Left ventricle myocardium superior (tissue), 1 donor: ENCODE data around the gene EEA1. TPM values are rescaled to one million over a fixed set of nuclear protein-coding genes. Genes with fewer than 3 reads are reported as not detected.

Source experiments
- ATAC-seq: fragments of 200-7000 bp; cut with Tn5 transposase; one replicate; pipeline ENCODE4 v1.9.1; 2020; ENCODE audit warnings: mild to moderate bottlenecking, moderate library complexity
- DNase-seq: peaks from one replicate; pipeline ENCODE4 v3.0.0-alpha.2; 2020
- intact Hi-C: fragments of 100-400 bp; cut with micrococcal nuclease; formaldehyde crosslinking; loops from one replicate; pipeline ENCODE4 v1.11.0; 2022
- total RNA-seq: library from RNA; stranded (reverse); fragmentation: NEBNext Ultra II Directional; extraction: Animal tissue kit (Norgen Biotek cat#: 25700); gene quantifications from one replicate; pipeline ENCODE4 v1.2.1, GENCODE V29; 2021
- donor health status: DM: no; HTN: yes; CAD: no; lungs with severe emphysema.

EEA1 gene
- total RNA-seq, 1 donor from 2014 or later = 22.1 TPM

GRCh38 chr12:92942905-92943304 lies 13.8 kb upstream of the EEA1 start:
- DNase-seq (no peak), ATAC-seq (no peak)
- intact Hi-C loops = no loop called here

DNA sequence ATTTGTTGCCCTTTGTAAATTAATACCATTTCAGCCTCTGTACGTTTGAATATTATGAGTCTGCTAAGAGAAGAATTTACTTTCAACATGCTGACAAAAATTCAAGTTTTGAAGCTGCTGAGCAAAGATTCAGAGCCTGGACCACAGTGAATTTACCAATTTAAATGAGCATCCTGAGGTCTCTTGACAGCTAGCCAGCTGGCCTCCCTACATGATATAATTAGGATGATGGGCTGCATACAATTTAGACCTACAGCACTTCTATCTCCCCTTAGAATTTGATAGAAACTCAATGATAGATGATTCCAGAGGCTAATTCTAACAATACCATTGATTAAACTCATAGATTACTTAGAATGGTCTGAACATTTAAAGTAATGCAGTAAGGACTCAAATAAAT lies 10.0 kb upstream of the EEA1 start:
- no peak for DNase-seq
- ATAC-seq = no peak
- intact Hi-C loops = no loop called here

GRCh38 chr12:92938638-92939037 lies 9.5 kb upstream of the EEA1 start:
- DNase-seq (no peak), ATAC-seq (no peak)
- intact Hi-C loops = no loop called here

- DNase-seq = no peak
- intact Hi-C loops = no loop called here
- ATAC-seq = no peak
Measured at GRCh38 chr12:92938018-92938417, 8.9 kb upstream of the EEA1 start.

- intact Hi-C loops = no loop called here
- DNase-seq (no peak), ATAC-seq (no peak)
Measured at GRCh38 chr12:92933606-92934005, 4.5 kb upstream of the EEA1 start.

GRCh38 chr12:92930421-92930820 lies 1.3 kb upstream of the EEA1 start:
- intact Hi-C loops = no loop called here
- ATAC-seq = no peak

DNA sequence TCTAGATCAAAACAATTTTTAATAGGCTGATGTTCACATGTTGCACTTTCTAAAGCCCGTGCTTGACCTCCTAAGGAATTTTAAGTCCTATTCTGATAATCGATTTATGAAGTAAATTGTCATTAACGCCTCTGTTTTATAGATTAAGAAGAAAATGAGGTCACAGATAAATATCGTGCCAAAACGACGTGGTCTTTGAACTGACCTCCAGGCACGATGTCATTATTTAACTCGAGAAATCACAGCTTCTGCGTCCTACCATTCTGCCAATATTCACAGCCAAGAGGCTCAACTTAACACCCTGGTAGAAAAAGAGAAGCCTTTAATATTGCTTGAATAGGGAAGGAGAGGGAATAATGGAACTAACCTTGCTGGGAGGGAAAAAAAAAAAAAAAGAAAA lies 888 bp upstream of the EEA1 start:
- DNase-seq (no peak), ATAC-seq (no peak)
- intact Hi-C loops = no loop called here

More at GRCh38 chr12:92930421-92930820, 1.3 kb upstream of the EEA1 start:
- DNase-seq = no peak

DNA sequence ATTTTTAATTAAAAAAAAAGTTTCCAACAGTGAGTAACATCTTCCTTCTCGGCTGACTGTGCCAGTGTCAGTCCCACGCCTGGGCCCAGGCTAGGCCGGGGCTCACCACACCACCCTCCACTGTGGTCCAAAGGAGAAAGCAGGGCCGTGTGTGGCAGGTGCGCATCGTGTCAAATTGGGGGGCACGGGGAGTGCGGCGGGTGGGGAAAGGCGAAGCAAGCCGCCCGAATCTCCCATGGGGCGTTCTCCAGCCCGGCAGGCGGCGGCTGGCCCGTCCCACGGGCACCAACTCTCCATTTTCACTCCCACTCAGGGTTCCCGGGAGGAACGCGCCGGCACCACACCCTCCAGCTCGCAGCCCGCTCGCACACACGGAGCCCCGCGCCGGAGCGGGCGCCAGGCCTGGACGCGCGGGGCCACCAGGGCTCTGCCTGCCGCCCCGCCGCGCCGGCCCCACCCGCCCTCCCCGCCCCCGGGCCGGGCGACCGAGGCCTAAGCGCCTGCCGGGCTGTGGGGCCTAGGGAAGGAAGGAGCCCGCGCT lies 604 bp downstream of the EEA1 start:
- peak; percentile 66 for ATAC-seq
- DNase-seq = peak; percentile 71
- intact Hi-C loops = no loop called here

GRCh38 chr12:92927436-92928281 lies 1.4 kb downstream of the EEA1 start:
- intact Hi-C loops = no loop called here
- no peak for ATAC-seq
- DNase-seq = no peak

DNA sequence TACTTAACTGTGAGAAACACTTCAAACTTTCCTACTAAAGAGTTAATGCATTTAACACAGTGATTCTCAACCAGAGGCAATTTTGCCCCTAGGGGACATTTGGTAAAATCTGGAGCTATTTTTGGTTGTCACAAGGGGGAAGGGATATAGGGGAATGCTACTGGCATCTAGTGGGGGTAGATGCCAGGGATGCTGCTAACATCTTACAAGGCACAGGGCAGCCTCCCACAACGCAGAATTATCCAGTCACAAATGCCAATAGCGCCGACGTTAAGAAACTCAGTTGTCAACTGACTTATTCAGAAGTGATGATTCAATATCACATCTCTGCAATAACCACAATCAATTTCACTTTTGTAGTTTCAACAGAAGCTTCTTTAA lies 2.0 kb downstream of the EEA1 start:
- intact Hi-C loops = no loop called here
- DNase-seq = no peak
- no peak for ATAC-seq

DNA sequence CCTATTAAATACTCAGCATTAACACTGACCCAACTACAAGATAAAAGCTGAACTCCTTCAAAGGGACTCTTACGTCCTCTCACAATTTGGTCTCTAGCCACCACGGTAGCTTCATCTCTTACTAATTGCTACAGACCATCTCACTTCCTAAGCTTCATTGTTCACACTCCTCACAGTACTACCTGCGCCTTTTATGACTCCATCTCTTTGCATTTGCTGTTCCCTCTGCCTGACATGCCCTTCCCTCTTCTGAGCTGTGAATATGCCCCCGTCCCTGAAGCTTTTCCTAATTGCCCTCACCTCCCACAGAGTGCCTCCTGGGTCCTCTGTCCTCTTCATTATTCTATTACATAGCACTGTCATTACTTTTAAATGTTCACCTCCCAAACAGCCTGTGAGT lies 2.5 kb downstream of the EEA1 start:
- intact Hi-C loops = no loop called here
- DNase-seq = no peak
- no peak for ATAC-seq

DNA sequence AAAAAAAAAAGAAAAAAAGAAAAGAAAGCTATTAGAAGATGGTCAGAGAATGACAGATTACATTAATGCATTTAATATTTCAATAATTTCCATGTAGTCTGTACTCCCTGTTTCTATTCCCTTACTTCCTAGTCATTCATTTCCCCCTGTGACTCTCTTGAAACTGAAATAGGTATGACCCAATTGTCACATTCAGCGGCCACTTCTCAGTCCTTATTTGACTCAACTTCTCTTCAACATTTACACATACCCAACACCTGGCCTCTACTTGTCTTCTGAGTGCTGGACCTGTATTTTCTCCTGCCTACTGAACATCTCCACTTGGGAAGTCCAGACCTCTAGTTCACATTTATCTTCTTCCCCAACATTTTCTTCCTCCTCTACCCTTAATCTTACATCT lies 7.2 kb downstream of the EEA1 start:
- intact Hi-C loops = no loop called here
- no peak for DNase-seq
- ATAC-seq = peak; percentile 22

DNA sequence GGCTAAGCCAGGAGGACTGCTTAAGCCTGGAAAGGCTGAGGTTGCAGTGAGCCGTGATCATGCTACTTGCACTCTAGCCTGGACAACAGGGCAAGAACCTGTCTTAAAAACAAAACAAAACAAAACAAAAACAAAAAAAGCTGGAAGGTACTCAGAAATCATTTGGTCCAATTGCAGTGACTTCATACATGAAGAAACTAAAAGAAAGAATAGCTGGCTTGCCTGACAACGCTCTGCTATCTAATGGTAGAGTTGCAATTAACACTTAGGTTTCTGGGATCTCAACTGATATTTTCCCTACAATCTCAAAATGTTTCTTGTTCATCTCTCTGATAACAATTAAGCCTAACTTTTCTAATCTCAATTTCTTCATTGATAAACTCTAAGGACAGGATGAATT lies 13.7 kb downstream of the EEA1 start:
- no peak for ATAC-seq
- intact Hi-C loops = no loop called here

DNA sequence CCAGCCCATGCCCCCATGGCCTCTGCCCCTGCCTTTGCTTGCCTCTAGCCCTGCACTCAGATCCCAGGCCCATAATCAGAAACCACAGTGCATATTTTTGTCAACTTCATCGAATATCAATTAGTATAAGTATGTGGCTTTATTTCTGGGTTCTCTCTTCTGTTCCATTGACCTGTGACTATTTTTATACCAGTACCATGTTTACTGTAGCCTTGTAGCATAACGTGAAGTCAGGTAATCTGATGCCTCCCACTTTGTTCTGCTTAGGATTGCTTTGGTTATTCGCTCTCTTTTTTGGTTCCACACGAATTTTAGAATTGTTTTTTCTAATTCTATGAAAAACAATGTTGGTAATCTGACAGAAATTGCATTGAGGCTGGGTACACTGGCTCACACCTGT lies 14.9 kb downstream of the EEA1 start:
- intact Hi-C loops = no loop called here
- ATAC-seq (no peak), DNase-seq (no peak)

More for the DNA sequence above, 13.7 kb downstream of the EEA1 start:
- no peak for DNase-seq

DNA sequence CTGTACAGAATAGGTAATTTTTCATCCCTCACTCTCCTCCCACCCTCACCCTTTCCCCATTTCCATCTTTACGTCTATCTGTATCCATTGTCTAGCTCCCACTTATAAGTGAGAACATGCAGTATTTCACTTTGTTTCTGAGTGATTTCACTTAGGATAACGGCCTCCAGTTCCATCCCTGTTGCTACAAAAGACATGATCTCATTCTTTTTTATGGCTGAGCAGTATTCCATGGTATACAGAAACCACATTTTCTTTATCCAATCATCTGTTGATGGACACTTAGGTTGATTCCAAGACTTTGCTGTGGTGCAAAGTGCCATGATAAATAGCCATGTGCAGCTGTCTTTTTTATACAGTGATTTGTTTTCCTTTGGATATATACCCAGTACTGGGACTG lies 16.4 kb downstream of the EEA1 start:
- ATAC-seq (no peak), DNase-seq (no peak)
- intact Hi-C loops = no loop called here

- no peak for ATAC-seq
- intact Hi-C loops = no loop called here
- no peak for DNase-seq
Measured at GRCh38 chr12:92912052-92912451, 17.0 kb downstream of the EEA1 start.

- intact Hi-C loops = no loop called here
- DNase-seq = no peak
- no peak for ATAC-seq
Measured at GRCh38 chr12:92911339-92911738, 17.8 kb downstream of the EEA1 start.

DNA sequence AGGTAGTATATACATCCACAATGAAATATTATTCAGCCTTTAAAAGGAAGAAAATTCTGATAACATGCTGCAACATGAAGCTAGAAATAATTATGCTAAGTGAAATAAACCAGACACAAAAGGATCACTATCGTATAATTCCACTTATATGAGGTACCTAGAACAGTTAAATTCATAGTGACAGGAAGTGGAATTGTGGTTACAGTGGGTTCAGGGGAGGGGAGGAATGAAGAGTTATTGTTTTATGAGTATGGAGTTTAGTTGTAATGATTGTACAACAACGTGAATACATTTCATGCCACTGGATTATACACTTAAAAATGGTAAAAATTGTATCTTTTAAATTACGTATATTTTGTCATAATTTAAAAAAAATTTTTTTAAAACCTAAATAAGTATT lies 21.0 kb downstream of the EEA1 start:
- ATAC-seq (no peak), DNase-seq (no peak)
- intact Hi-C loops = no loop called here

- no peak for ATAC-seq
- DNase-seq = no peak
- intact Hi-C loops = no loop called here
Measured at GRCh38 chr12:92905811-92906554, 23.1 kb downstream of the EEA1 start.

- no peak for ATAC-seq
- DNase-seq = no peak
- intact Hi-C loops = no loop called here
Measured at GRCh38 chr12:92905258-92905810, 23.8 kb downstream of the EEA1 start.
